ENCODE results near the gene ZSCAN22. TPM values are rescaled to one million over a fixed set of nuclear protein-coding genes. Genes with fewer than 3 reads are reported as not detected.

Gene ZSCAN22
- total and polyA plus RNA-seq, 2 of the 13 experiments (the other 11 are each of a cell fraction or from before 2014, with no cell fraction given) = 2.5 to 3.5 TPM

DNA sequence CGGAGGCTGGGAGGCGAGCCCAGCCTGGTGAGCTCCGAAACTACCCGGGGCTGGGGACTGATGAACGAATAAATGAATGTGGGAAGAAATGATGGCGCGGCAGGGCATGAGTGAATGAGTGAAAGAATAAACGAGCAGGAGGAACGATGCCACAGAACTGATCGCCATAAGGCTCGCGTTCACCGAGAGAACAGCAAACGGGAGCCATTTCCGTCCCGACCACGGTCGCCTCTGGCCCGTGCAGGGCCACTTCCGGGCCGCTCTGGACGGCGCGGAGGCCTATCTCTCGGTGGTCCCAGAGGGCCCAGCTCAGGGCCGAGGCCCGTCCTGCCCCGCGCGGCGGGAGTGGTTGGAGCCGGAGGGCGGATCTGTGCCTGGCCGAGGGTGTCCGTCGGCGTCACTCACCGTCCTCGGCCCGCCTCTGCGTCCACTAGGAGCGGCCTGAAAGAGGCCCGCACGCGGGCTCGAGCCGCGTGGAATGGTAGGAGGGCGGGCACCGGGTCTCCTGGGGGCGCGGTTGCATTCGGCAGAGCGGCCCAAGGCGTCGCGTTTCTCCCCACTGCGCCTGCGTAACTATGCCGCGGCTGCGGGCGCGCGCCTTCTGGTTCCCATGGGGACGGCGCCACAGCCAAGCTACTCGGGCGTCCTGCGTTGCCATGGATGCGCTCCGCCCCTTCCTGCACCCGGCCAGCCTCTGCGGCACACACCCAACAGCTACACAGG is 35.6 kb downstream of the ZSCAN22 start, which contains the start of gene ZNF497 (continued):
- TF ChIP-seq HMGA1 (CRISPR knock-in tag; conservative IDR thresholded peaks at IDR 0.05) (no peak), RAD21 (CRISPR knock-in tag; IDR thresholded peaks at IDR 0.05) (0 out of 2 replicates have a peak, but pooled peaks have one; percentile 6), RFX5 (IDR thresholded peaks at IDR 0.05; ENCODE audit: low read depth, low read length) (no peak), MXD3 (CRISPR knock-in tag; IDR thresholded peaks at IDR 0.05) (peak; percentile 72), THAP11 (CRISPR knock-in tag; IDR thresholded peaks at IDR 0.05) (peak; percentile 96), GPN1 (CRISPR knock-in tag; IDR thresholded peaks at IDR 0.05; ENCODE audit: borderline replicate concordance) (no peak), ZNF564 (CRISPR knock-in tag; IDR thresholded peaks at IDR 0.05) (peak; percentile 80; the same call in 1 of the 2 replicates), ESRRA (CRISPR knock-in tag; IDR thresholded peaks at IDR 0.05; ENCODE audit: low read depth) (peak; percentile 26; the same call in 1 of the 2 replicates), ZNF235 (CRISPR knock-in tag; IDR thresholded peaks at IDR 0.05; ENCODE audit: borderline replicate concordance) (no peak), ZNF816 (CRISPR knock-in tag; IDR thresholded peaks at IDR 0.05; ENCODE audit: borderline replicate concordance) (peak; percentile 86; the same call in 1 of the 2 replicates), HIVEP1 (CRISPR knock-in tag; IDR thresholded peaks at IDR 0.05) (0 out of 2 replicates have a peak, but pooled peaks have one; percentile 1), ZNF180 (CRISPR knock-in tag; IDR thresholded peaks at IDR 0.05; ENCODE audit: borderline replicate concordance, low read depth) (0 out of 2 replicates have a peak, but pooled peaks have one; percentile 65), ZHX1 (CRISPR knock-in tag; IDR thresholded peaks at IDR 0.05; ENCODE audit: low read depth) (no peak), NONO (IDR thresholded peaks at IDR 0.05) (no peak), NONO (CRISPR knock-in tag; conservative IDR thresholded peaks at IDR 0.05) (peak; percentile 90), ATRX (CRISPR knock-in tag; IDR thresholded peaks at IDR 0.05; ENCODE audit: borderline replicate concordance) (no peak), MATR3 (CRISPR knock-in tag; IDR thresholded peaks at IDR 0.05) (no peak), PTBP1 (IDR thresholded peaks at IDR 0.05; ENCODE audit: low read depth, low read length, poor library complexity, severe bottlenecking) (no peak), CBFB (CRISPR knock-in tag; IDR thresholded peaks at IDR 0.05) (peak; percentile 83), PRPF4 (IDR thresholded peaks at IDR 0.05; ENCODE audit: low read depth, low read length, poor library complexity, severe bottlenecking) (no peak), ZNF792 (CRISPR knock-in tag; IDR thresholded peaks at IDR 0.05) (0 out of 2 replicates have a peak, but pooled peaks have one; percentile 11), ZNF652 (CRISPR knock-in tag; IDR thresholded peaks at IDR 0.05; ENCODE audit: borderline replicate concordance, low read depth) (no peak)
- TF ChIP-seq, protein P1, sequence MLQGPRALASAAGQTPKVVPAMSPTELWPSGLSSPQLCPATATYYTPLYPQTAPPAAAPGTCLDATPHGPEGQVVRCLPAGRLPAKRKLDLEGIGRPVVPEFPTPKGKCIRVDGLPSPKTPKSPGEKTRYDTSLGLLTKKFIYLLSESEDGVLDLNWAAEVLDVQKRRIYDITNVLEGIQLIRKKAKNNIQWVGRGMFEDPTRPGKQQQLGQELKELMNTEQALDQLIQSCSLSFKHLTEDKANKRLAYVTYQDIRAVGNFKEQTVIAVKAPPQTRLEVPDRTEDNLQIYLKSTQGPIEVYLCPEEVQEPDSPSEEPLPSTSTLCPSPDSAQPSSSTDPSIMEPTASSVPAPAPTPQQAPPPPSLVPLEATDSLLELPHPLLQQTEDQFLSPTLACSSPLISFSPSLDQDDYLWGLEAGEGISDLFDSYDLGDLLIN (CRISPR knock-in tag; IDR thresholded peaks at IDR 0.05; ENCODE audit: borderline replicate concordance) = no peak; the same call in none of the 2 replicates
- TF ChIP-seq, protein P2, sequence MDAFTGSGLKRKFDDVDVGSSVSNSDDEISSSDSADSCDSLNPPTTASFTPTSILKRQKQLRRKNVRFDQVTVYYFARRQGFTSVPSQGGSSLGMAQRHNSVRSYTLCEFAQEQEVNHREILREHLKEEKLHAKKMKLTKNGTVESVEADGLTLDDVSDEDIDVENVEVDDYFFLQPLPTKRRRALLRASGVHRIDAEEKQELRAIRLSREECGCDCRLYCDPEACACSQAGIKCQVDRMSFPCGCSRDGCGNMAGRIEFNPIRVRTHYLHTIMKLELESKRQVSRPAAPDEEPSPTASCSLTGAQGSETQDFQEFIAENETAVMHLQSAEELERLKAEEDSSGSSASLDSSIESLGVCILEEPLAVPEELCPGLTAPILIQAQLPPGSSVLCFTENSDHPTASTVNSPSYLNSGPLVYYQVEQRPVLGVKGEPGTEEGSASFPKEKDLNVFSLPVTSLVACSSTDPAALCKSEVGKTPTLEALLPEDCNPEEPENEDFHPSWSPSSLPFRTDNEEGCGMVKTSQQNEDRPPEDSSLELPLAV (CRISPR knock-in tag; conservative IDR thresholded peaks at IDR 0.05; ENCODE audit: low read depth) = no peak
